Measurements from ENCODE around the gene ZNF24.

DNA sequence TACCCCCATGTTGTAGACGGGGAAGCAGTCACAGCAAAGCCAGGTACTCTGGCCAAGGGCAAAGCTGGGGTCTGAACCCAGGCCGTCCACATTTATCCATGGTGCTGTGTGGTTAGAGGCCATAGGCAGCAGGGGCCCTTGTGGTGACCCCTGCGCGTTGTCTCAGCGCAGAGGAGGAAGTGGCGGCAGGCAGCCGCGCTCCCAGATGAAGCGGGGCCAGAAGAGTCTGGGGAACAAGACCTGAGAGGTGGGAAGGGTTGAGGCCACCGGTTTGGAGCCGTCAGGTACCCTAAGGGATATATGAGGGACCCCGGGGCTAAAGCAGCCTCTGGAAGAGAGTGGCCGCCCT lies 32.1 kb upstream of the ZNF24 start:
- TF ChIP-seq CTCF (IDR thresholded peaks at IDR 0.05) (no peak), POLR2A (IDR thresholded peaks at IDR 0.05) (no peak)
